Kidney epithelial cell (primary cell): ENCODE results near the gene CTRL. TPM values are rescaled to one million over a fixed set of nuclear protein-coding genes. Genes with fewer than 3 reads are reported as not detected.

Experiments
- DNase-seq: peaks from one replicate; pipeline ENCODE4 v3.0.0-alpha.2; 2010; ENCODE audit warnings: low read depth
- H3K27me3 ChIP-seq: 2 replicates; pipeline ENCODE4 v1.6.0; 2011; ENCODE audit warnings: low read length; ENCODE audit not compliant: control insufficient read depth, insufficient read depth
- H3K36me3 ChIP-seq: 2 replicates; pipeline ENCODE4 v1.5.1; 2011; ENCODE audit warnings: low read length; ENCODE audit not compliant: control insufficient read depth, insufficient read depth
- H3K4me3 ChIP-seq: 2 replicates; pipeline ENCODE4 v1.5.1; 2011; ENCODE audit warnings: low read depth, mild to moderate bottlenecking, control low read depth, low read length
- CTCF ChIP-seq: IDR thresholded peaks from 2 replicates; pipeline ENCODE4 v1.5.1; 2011; ENCODE audit warnings: mild to moderate bottlenecking, moderate library complexity, low read length, control low read depth, inconsistent platforms; ENCODE audit not compliant: insufficient read depth, poor library complexity, severe bottlenecking
- total RNA-seq: library from RNA; depleted of rRNA; stranded (reverse); fragments of >200 nt; gene quantifications from 2 replicates; pipeline ENCODE4 v1.2.3, GENCODE V29; 2015

CTRL gene
- total RNA-seq, 1 donor from 2014 or later = not detected

- peak; percentile 76 for DNase-seq
- peak within 1 kb of the TSS; percentile 91 for H3K4me3 ChIP-seq
Measured at GRCh38 chr16:67892899-67893742, 38.5 kb downstream of the CTRL start, which contains the start of gene PSKH1. TSS of gene PSKH1 (plus strand) at chr16:67893254. CDS start at chr16:67908750, 15,496 bp downstream.

DNA sequence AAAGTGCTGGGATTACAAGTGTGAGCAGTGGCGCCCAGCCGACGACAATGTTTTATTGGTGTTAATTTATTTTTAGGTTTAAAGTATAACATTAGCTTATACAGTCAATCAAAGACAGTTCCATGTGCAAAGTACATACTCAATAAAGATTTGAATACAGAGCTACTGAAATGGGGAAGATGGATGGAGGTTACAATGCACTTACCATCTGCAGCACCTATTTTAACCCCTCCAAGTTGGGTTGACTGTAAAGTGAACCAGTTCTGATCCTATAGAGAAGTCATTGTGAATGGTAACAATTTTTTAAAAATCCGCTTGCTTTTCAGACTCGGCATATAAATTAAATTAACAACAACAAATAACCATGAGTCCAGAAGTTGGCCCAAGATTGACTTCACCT lies 39.3 kb downstream of the CTRL start:
- Histone ChIP-seq H3K4me3 (peak overlapping the region; percentile 37), H3K27me3 (no peaks in the 10 kb centered on the region), H3K36me3 (no peaks in the 10 kb centered on the region)
- DNase-seq = no peak
- no peak for TF ChIP-seq CTCF

More at GRCh38 chr16:67892899-67893742, 38.5 kb downstream of the CTRL start, which contains the start of gene PSKH1:
- no peak for TF ChIP-seq CTCF
- Histone ChIP-seq H3K27me3 (no peaks in the 10 kb centered on the region), H3K36me3 (no peaks in the 10 kb centered on the region)

DNA sequence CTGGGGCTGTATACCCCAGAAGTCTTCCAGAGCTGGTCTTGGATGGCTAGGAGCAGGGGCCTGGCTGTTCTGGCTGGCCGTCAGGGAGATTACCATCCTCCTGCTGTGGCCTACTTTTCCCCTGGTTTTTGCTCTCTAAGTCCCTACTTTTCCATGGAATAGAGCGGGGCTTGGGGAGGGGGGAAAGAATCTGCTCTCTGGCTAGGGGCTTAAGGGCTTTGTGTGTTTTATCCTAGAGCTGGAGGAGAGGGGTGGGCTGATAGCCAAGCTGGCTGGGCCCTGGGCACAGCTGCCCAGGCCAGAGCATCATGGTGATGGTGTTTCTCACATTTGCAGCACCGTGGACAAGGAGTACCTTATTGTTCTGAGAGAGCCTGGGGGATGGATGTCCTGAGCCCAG lies 43.3 kb downstream of the CTRL start:
- no peak overlapping the region for H3K4me3 ChIP-seq
- no peak for TF ChIP-seq CTCF
- no peaks in the 10 kb centered on the region for H3K36me3 ChIP-seq

GRCh38 chr16:67886387-67886786 lies 45.3 kb downstream of the CTRL start:
- H3K27me3 ChIP-seq = no peaks in the 10 kb centered on the region
- H3K4me3 ChIP-seq = no peak overlapping the region
- DNase-seq = no peak
- TF ChIP-seq CTCF = no peak
- H3K36me3 ChIP-seq = peaks cover 2% of the 10 kb centered on the region

More for the DNA sequence above, 43.3 kb downstream of the CTRL start:
- no peaks in the 10 kb centered on the region for H3K27me3 ChIP-seq
- DNase-seq = no peak

- DNase-seq = no peak
- no peak overlapping the region for H3K4me3 ChIP-seq
- peaks cover 2% of the 10 kb centered on the region for H3K36me3 ChIP-seq
- TF ChIP-seq CTCF = no peak
- no peaks in the 10 kb centered on the region for H3K27me3 ChIP-seq
Measured at GRCh38 chr16:67885976-67886375, 45.7 kb downstream of the CTRL start.
